Measurements from ENCODE around the gene HPSE.

- TF ChIP-seq JUN (IDR thresholded peaks at IDR 0.05; ENCODE audit: low read depth, low read length), result no peak
- no peak for TF ChIP-seq USF2 (IDR thresholded peaks at IDR 0.05; ENCODE audit: low read length)
- TF ChIP-seq POLR2A (IDR thresholded peaks at IDR 0.05; ENCODE audit: control extremely low read depth in 1 of 2, low read depth in 2 of 2, low read length in 2 of 2), result no peak
- no peak for TF ChIP-seq SIN3A (conservative IDR thresholded peaks at IDR 0.05 in 1 of 2, IDR thresholded peaks at IDR 0.05 in 1 of 2; ENCODE audit: low read depth in 1 of 2, low read length in 2 of 2)
- no peak for TF ChIP-seq GABPA (IDR thresholded peaks at IDR 0.05; ENCODE audit: borderline replicate concordance, insufficient read depth, low read length)
- TF ChIP-seq CTCF (IDR thresholded peaks at IDR 0.05; ENCODE audit: control extremely low read depth in 1 of 3, insufficient read depth in 1 of 3, low read depth in 1 of 3, low read length in 3 of 3), result no peak
- TF ChIP-seq EP300 (IDR thresholded peaks at IDR 0.05; ENCODE audit: borderline replicate concordance in 1 of 2, low read depth in 2 of 2, low read length in 2 of 2), result no peak
- no peak for TF ChIP-seq EGR1 (IDR thresholded peaks at IDR 0.05; ENCODE audit: borderline replicate concordance, low read depth, low read length)
- no peak for TF ChIP-seq ASH2L (IDR thresholded peaks at IDR 0.05; ENCODE audit: low read length)
- TF ChIP-seq HDAC2 (IDR thresholded peaks at IDR 0.05; ENCODE audit: borderline replicate concordance in 1 of 2, low read depth in 2 of 2, low read length in 2 of 2), result no peak
- no peak for TF ChIP-seq YY1 (IDR thresholded peaks at IDR 0.05; ENCODE audit: low read depth, low read length)
These were observed 7.8 kb upstream of the HPSE start for GRCh38 chr4:83342476-83342875.
